A673 (cell line): ENCODE measurements around the gene TNNI3. TPM values are rescaled to one million over a fixed set of nuclear protein-coding genes. Genes with fewer than 3 reads are reported as not detected.
A peak's percentile ranks its signal among the peaks of the same experiment; 100 is the strongest.

Source experiments
- BruUV-seq: library from RNA; stranded (reverse); fragments of 400-500 nt; replicated peaks from 2 replicates; lab custom pipeline; 2021; lab: Mats Ljungman, UMichigan
- CTCF ChIA-PET: fragments of 300-600 bp; sonication (Branson Sonifier 250); formaldehyde crosslinking; loops from one replicate; lab custom pipeline; 2022; ENCODE audit warnings: antibody characterized with exemption; lab: Charles Lee
- POLR2A ChIA-PET: fragments of 300-600 bp; sonication (Branson Sonifier 250); formaldehyde crosslinking; loops from one replicate; lab custom pipeline; 2022; ENCODE audit warnings: antibody characterized with exemption; ENCODE audit not compliant: low non-redundant PET; lab: Charles Lee
- DNase-seq: peaks from one replicate; pipeline ENCODE4 v3.0.0-alpha.2; 2015; ENCODE audit warnings: low spot score
- H3K27ac ChIP-seq: fragments of 200-600 bp; sonication (generic); 2 replicates; pipeline ENCODE4 v1.5.1; 2016; ENCODE audit warnings: mixed run types, low read depth, mild to moderate bottlenecking, mixed read lengths, antibody characterized with exemption, low read length; ENCODE audit not compliant: poor library complexity, severe bottlenecking
- H3K27me3 ChIP-seq: fragments of 200-600 bp; sonication (generic); replicated peaks from 2 replicates; pipeline ENCODE4 v1.6.1; 2017; ENCODE audit warnings: mixed run types, low read depth, mild to moderate bottlenecking, mixed read lengths, antibody characterized with exemption, low read length; ENCODE audit not compliant: insufficient read depth, poor library complexity
- H3K36me3 ChIP-seq: fragments of 200-600 bp; sonication (generic); 2 replicates; pipeline ENCODE4 v1.6.1; 2016; ENCODE audit warnings: mixed run types, mild to moderate bottlenecking, mixed read lengths, antibody characterized with exemption, low read length; ENCODE audit not compliant: insufficient read depth, poor library complexity, severe bottlenecking
- H3K4me1 ChIP-seq: fragments of 200-600 bp; sonication (generic); 2 replicates; pipeline ENCODE4 v1.6.1; 2017; ENCODE audit warnings: mixed run types, mild to moderate bottlenecking, mixed read lengths, antibody characterized with exemption, low read length; ENCODE audit not compliant: insufficient read depth, poor library complexity, severe bottlenecking
- H3K4me3 ChIP-seq: fragments of 200-600 bp; sonication (generic); 2 replicates; pipeline ENCODE4 v1.5.1; 2016; ENCODE audit warnings: low read depth, mixed run types, mild to moderate bottlenecking, mixed read lengths, low read length; ENCODE audit not compliant: poor library complexity, severe bottlenecking
- H3K9me3 ChIP-seq: fragments of 200-600 bp; sonication (generic); 2 replicates; pipeline ENCODE4 v1.6.1; 2016; ENCODE audit warnings: mixed run types, low read depth, mild to moderate bottlenecking, mixed read lengths, antibody characterized with exemption, low read length; ENCODE audit not compliant: poor library complexity, severe bottlenecking
- CTCF ChIP-seq: fragments of 300-800, 200-600 bp; sonication (generic); conservative IDR thresholded peaks from 2 replicates; pipeline ENCODE4 v1.5.1; 2017; ENCODE audit warnings: low read depth, mild to moderate bottlenecking, antibody characterized with exemption, low read length, moderate library complexity, mixed read lengths
- EZH2 ChIP-seq: fragments of 200-600 bp; sonication (generic); IDR thresholded peaks from 2 replicates; pipeline ENCODE4 v1.6.1; 2017; ENCODE audit warnings: borderline replicate concordance, low read depth, mild to moderate bottlenecking, mixed read lengths, antibody characterized with exemption, low read length; ENCODE audit not compliant: poor library complexity, severe bottlenecking
- intact Hi-C: fragments of 100-400 bp; cut with micrococcal nuclease; formaldehyde crosslinking; loops from one replicate; pipeline ENCODE4 v1.10.0; 2022; ENCODE audit not compliant: unreplicated experiment
- total RNA-seq: library from RNA; stranded (reverse); gene quantifications from 2 replicates; pipeline ENCODE4 v1.2.3, GENCODE V29; 2021

TNNI3 gene
- total RNA-seq, 1 experiment from 2014 or later, result 12.8 TPM

DNA sequence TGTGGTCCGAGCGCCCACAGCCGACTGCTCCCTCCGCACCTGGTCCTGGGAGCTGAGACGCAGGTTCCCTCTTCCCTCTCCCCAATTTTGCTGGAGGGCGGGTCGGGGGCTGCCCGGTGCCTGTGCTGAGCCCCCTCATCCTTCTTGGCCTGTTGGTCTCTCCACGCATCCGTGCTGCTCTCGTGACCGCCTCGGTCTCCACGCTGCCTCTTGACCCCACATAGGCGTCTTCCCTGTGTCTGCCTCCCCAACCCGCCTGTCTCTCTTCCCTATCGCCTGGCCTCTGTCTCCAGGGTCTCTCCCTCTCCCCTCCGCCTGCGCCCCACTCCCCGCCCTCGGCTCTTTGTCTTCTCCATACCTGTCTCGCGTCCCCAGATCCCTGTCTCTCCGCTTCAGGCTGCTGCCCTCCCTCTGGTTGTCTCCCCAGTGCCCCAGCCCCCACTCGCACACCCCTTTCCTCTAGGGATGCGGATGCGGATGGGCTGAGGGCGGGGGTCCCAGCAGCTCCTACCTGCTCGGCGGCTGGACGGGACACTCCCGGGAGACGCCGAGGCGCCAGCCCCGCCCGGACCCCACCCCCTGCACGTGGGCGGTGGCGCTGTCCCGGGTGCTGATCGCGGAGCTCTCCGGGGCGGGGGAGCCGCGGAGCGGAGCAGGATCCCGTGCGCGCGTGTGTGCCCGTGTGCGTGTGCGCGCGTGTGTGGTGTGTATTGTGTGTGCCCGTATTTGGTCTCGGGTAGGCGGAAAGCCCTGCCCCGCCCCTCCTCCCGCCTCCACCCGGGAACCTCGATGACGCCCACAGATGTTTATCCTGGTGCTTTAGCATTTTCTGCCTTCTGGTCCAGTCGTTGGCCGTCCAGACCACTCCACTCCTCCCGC, 22.3 kb upstream of the TNNI3 start, which contains the start of gene SYT5:
Gene SYT5 (minus strand): TSS at position 684 of the 879 bp plus-strand sequence. CDS start 1,248 bp downstream, outside the sequence.
- CTCF ChIA-PET, result no interaction called here
- TF ChIP-seq CTCF (no peak), EZH2 (no peak)
- POLR2A ChIA-PET, result no interaction called here
- Histone ChIP-seq H3K36me3 (no peaks in the 10 kb centered on the region), H3K9me3 (no peaks in the 10 kb centered on the region), H3K4me3 (peak within 1 kb of the TSS; percentile 29), H3K27ac (no peak within 1 kb of the TSS), H3K4me1 (peaks cover 9% of the 10 kb centered on the region), H3K27me3 (peaks cover 35% of the 10 kb centered on the region)
- intact Hi-C loops, result loop anchor here (5.0 kb wide), 1 partner anchor 37 kb away; no protein-coding TSS in a partner anchor
- no TSS peak for BruUV-seq
- peak; percentile 57 for DNase-seq

- peak; percentile 92 for DNase-seq
- H3K4me1 ChIP-seq, result peaks cover 9% of the 10 kb centered on the region
- peak overlapping the region; percentile 29 for H3K4me3 ChIP-seq
- H3K27me3 ChIP-seq, result peaks cover 35% of the 10 kb centered on the region
- TF ChIP-seq CTCF (no peak), EZH2 (no peak)
- no peaks in the 10 kb centered on the region for H3K9me3 ChIP-seq
- POLR2A ChIA-PET, result no interaction called here
- H3K36me3 ChIP-seq, result no peaks in the 10 kb centered on the region
- BruUV-seq, result no TSS peak
- intact Hi-C loops, result loop anchor here (5.0 kb wide), 1 partner anchor 38 kb away; no protein-coding TSS in a partner anchor
- H3K27ac ChIP-seq, result no peak overlapping the region
- CTCF ChIA-PET, result no interaction called here
These were observed 21.5 kb upstream of the TNNI3 start for GRCh38 chr19:55178781-55179599.

DNA sequence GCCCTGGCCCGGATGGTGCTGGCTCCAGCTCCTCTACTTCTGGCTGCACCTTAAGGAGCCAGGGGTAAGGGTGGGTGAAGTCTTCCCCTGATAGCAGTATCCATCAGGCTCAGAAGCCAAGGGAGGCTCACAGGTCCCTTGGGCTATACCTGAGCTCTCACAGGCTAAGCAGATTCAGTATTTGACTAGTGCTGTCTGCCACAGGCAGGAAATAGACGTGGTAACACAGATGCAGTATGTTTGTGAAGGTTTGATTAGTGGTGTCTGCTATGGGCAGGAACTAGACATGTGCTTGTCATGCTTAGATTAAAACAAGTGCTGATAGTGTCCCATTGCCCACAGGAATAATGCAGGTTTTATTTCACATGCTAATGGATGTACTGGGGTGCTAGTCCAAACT, 18.5 kb upstream of the TNNI3 start:
- H3K36me3 ChIP-seq, result no peaks in the 10 kb centered on the region
- H3K9me3 ChIP-seq, result no peaks in the 10 kb centered on the region
- ChIA-PET CTCF (no interaction called here), POLR2A (no interaction called here)
- intact Hi-C loops, result loop anchor here (5.0 kb wide), 1 partner anchor 41 kb away; no protein-coding TSS in a partner anchor
- peaks cover 9% of the 10 kb centered on the region for H3K4me1 ChIP-seq
- H3K27ac ChIP-seq, result no peak overlapping the region
- H3K4me3 ChIP-seq, result no peak overlapping the region
- no peak for DNase-seq
- no TSS peak for BruUV-seq
- peaks cover 18% of the 10 kb centered on the region for H3K27me3 ChIP-seq
- no peak for TF ChIP-seq EZH2
- no peak for TF ChIP-seq CTCF
